Activated CD4-positive, alpha-beta T cell treated with anti-CD3 and anti-CD28 coated beads for 1 hour (primary cell): ENCODE results near the gene PPFIBP2.

Experiments
- DNase-seq: peaks from one replicate; pipeline ENCODE4 v3.0.0-alpha.2; 2020

PPFIBP2 gene

GRCh38 chr11:7605186-7605943 is 91.6 kb downstream of the PPFIBP2 start:
- no peak for DNase-seq

GRCh38 chr11:7606496-7606895 is 92.7 kb downstream of the PPFIBP2 start:
- DNase-seq, result no peak

- no peak for DNase-seq
These were observed 95.2 kb downstream of the PPFIBP2 start for GRCh38 chr11:7609015-7609414.

GRCh38 chr11:7609521-7609920 is 95.7 kb downstream of the PPFIBP2 start:
- no peak for DNase-seq

GRCh38 chr11:7610393-7610792 is 96.6 kb downstream of the PPFIBP2 start:
- DNase-seq, result no peak

- no peak for DNase-seq
These were observed 97.6 kb downstream of the PPFIBP2 start for GRCh38 chr11:7611411-7611810.

GRCh38 chr11:7612056-7612660 is 98.4 kb downstream of the PPFIBP2 start:
- no peak for DNase-seq

- DNase-seq, result no peak
These were observed 99.0 kb downstream of the PPFIBP2 start for GRCh38 chr11:7612661-7613393.

- DNase-seq, result no peak
These were observed 99.6 kb downstream of the PPFIBP2 start for GRCh38 chr11:7613394-7613720.

- DNase-seq, result no peak
These were observed 100.9 kb downstream of the PPFIBP2 start for GRCh38 chr11:7614656-7615055.

GRCh38 chr11:7617032-7617431 is 103.2 kb downstream of the PPFIBP2 start:
- no peak for DNase-seq

GRCh38 chr11:7619322-7619721 is 105.5 kb downstream of the PPFIBP2 start:
- DNase-seq, result no peak

- no peak for DNase-seq
These were observed 107.3 kb downstream of the PPFIBP2 start for GRCh38 chr11:7621090-7621489.

GRCh38 chr11:7621554-7621953 is 107.8 kb downstream of the PPFIBP2 start:
- no peak for DNase-seq

GRCh38 chr11:7622721-7623120 is 108.9 kb downstream of the PPFIBP2 start:
- DNase-seq, result no peak

- no peak for DNase-seq
These were observed 114.9 kb downstream of the PPFIBP2 start for GRCh38 chr11:7628660-7629059.

GRCh38 chr11:7630002-7630401 is 116.2 kb downstream of the PPFIBP2 start:
- DNase-seq, result no peak

GRCh38 chr11:7632211-7632610 is 118.4 kb downstream of the PPFIBP2 start:
- DNase-seq, result no peak

GRCh38 chr11:7635137-7635536 is 121.3 kb downstream of the PPFIBP2 start:
- no peak for DNase-seq

GRCh38 chr11:7635708-7636107 is 121.9 kb downstream of the PPFIBP2 start:
- no peak for DNase-seq

- DNase-seq, result no peak
These were observed 122.6 kb downstream of the PPFIBP2 start for GRCh38 chr11:7636350-7636749.

- DNase-seq, result no peak
These were observed 123.8 kb downstream of the PPFIBP2 start for GRCh38 chr11:7637447-7638157.
